GM12891 (cell line): ENCODE measurements around the gene TREML4.

Experiments
- POLR2A ChIP-seq: IDR thresholded peaks from 2 replicates; pipeline ENCODE4 v1.6.1; 2011; ENCODE audit warnings: low read depth, low read length, control low read depth
- POLR2AphosphoS5 ChIP-seq: IDR thresholded peaks from 2 replicates; pipeline ENCODE4 v1.6.1; 2011; ENCODE audit warnings: low read depth, low read length, control low read depth
- SPI1 ChIP-seq: IDR thresholded peaks from 2 replicates; pipeline ENCODE4 v1.6.1; 2011; ENCODE audit warnings: low read depth, low read length, control low read depth
- TAF1 ChIP-seq: IDR thresholded peaks from 2 replicates; pipeline ENCODE4 v1.6.1; 2011; ENCODE audit warnings: low read depth, low read length, control low read depth

- TF ChIP-seq POLR2A (no peak), POLR2AphosphoS5 (no peak), TAF1 (no peak), SPI1 (no peak)
Observed at GRCh38 chr6:41283600-41283999, 55.5 kb downstream of the TREML4 start.
